H1 (cell line): ENCODE measurements around the gene SHISA6. TPM values are rescaled to one million over a fixed set of nuclear protein-coding genes. Genes with fewer than 3 reads are reported as not detected.

ENCODE experiments used
- CTCF ChIA-PET: fragments of 300-600 bp; sonication (Branson Sonifier 250); formaldehyde crosslinking; loops from one replicate; lab custom pipeline; 2021; ENCODE audit not compliant: partially characterized antibody; lab: Charles Lee
- POLR2A ChIA-PET: fragments of 300-600 bp; sonication (Branson Sonifier 250); formaldehyde crosslinking; loops from one replicate; lab custom pipeline; 2021; ENCODE audit warnings: inconsistent platforms; ENCODE audit not compliant: partially characterized antibody; lab: Charles Lee
- DNase-seq, 2 experiments: peaks; one replicate each; pipeline versions ENCODE4 v3.0.0 to v3.0.0-alpha.2; 2010 to 2022; ENCODE audit warnings: low spot score in 2 of 2, low read depth in 1 of 2, mixed read lengths in 1 of 2
- FAIRE-seq: peaks from 2 replicates; lab custom pipeline; 2011; peaks lifted over from hg19 to GRCh38; lab: Jason Lieb, UNC
- H2AFZ ChIP-seq: 2 replicates; pipeline ENCODE4 v1.8.1; 2012; ENCODE audit warnings: low read length, inconsistent platforms
- H2AK5ac ChIP-seq: 2 replicates; pipeline ENCODE4 v1.6.1; 2013; ENCODE audit warnings: low read depth, low read length
- H2BK120ac ChIP-seq: replicated peaks from 2 replicates; pipeline ENCODE3; 2013; ENCODE audit warnings: low read depth, low read length, inconsistent platforms
- H2BK12ac ChIP-seq: 2 replicates; pipeline ENCODE4 v1.6.1; 2013; ENCODE audit warnings: low read depth, low read length
- H2BK15ac ChIP-seq: 2 replicates; pipeline ENCODE4 v1.6.1; 2013; ENCODE audit warnings: low read length
- H2BK20ac ChIP-seq: 2 replicates; pipeline ENCODE4 v1.6.1; 2013; ENCODE audit warnings: low read length
- H2BK5ac ChIP-seq: 2 replicates; pipeline ENCODE4 v1.6.1; 2013; ENCODE audit warnings: low read depth, low read length
- H3K14ac ChIP-seq: 2 replicates; pipeline ENCODE4 v1.6.1; 2013; ENCODE audit warnings: inconsistent platforms; ENCODE audit not compliant: insufficient read length
- H3K18ac ChIP-seq: 2 replicates; pipeline ENCODE4 v1.6.1; 2013; ENCODE audit warnings: low read length; ENCODE audit errors: extremely low read depth
- H3K23ac ChIP-seq: 2 replicates; pipeline ENCODE4 v1.6.1; 2013; ENCODE audit warnings: inconsistent platforms; ENCODE audit not compliant: insufficient read length
- H3K23me2 ChIP-seq: 2 replicates; pipeline ENCODE4 v1.6.1; 2013; ENCODE audit warnings: low read depth, low read length
- H3K27ac ChIP-seq: 2 replicates; pipeline ENCODE4 v1.6.1; 2011; ENCODE audit warnings: low read depth, low read length, inconsistent platforms
- H3K27me3 ChIP-seq, 4 experiments: replicated peaks in 1 of 4; 1 replicate in 1 of 4; 2 replicates in 3 of 4; pipeline versions ENCODE4 v1.6.1 to v1.8.1; 2011 to 2013; ENCODE audit warnings: low read length in 3 of 4, mild to moderate bottlenecking in 3 of 4, inconsistent platforms in 2 of 4, mixed read lengths in 2 of 4, moderate library complexity in 1 of 4; ENCODE audit not compliant: control insufficient read depth in 3 of 4, insufficient read depth in 3 of 4; ENCODE audit errors: extremely low read depth in 1 of 4
- H3K36me3 ChIP-seq, 4 experiments: 2 replicates each; pipeline versions ENCODE4 v1.6.1 to v1.8.1; 2011 to 2013; ENCODE audit warnings: mild to moderate bottlenecking in 4 of 4, low read length in 3 of 4, moderate library complexity in 2 of 4, control low read depth in 1 of 4, inconsistent platforms in 1 of 4; ENCODE audit not compliant: insufficient read depth in 4 of 4, control insufficient read depth in 2 of 4
- H3K4ac ChIP-seq: replicated peaks from 2 replicates; pipeline ENCODE3; 2013; ENCODE audit warnings: low read length, low read depth, mixed read lengths, inconsistent platforms; ENCODE audit not compliant: insufficient read length
- H3K4me1 ChIP-seq, 4 experiments: replicated peaks in 1 of 4; 1 replicate in 1 of 4; 2 replicates in 3 of 4; pipeline versions ENCODE4 v1.6.1 to v1.8.1; 2011 to 2013; ENCODE audit warnings: low read length in 3 of 4, inconsistent platforms in 2 of 4, mixed read lengths in 1 of 4; ENCODE audit not compliant: insufficient read depth in 4 of 4, control insufficient read depth in 3 of 4
- H3K4me2 ChIP-seq, 2 experiments: 2 replicates each; pipeline versions ENCODE4 v1.6.1 to v1.8.1; 2011 to 2013; ENCODE audit warnings: low read depth in 2 of 2, low read length in 2 of 2, control low read depth in 1 of 2, inconsistent platforms in 1 of 2, mild to moderate bottlenecking in 1 of 2; ENCODE audit not compliant: insufficient read depth in 1 of 2
- H3K4me3 ChIP-seq, 4 experiments: fragments of 200-600, 300-600 bp in 1 of 4; sonication (generic), shearing (Covaris generic), sonication (Bioruptor Twin) in 1 of 4; 2 replicates each; pipeline versions ENCODE4 v1.5.1 to v1.8.1; 2011 to 2016; ENCODE audit warnings: low read length in 4 of 4, low read depth in 3 of 4, control low read depth in 2 of 4, inconsistent platforms in 2 of 4, mild to moderate bottlenecking in 2 of 4, mixed read lengths in 1 of 4, moderate library complexity in 1 of 4; ENCODE audit not compliant: insufficient read depth in 2 of 4; ENCODE audit errors: extremely low read depth in 1 of 4
- H3K56ac ChIP-seq: replicated peaks from 2 replicates; pipeline ENCODE3; 2013; ENCODE audit warnings: low read depth, mild to moderate bottlenecking, mixed read lengths, low read length, inconsistent platforms; ENCODE audit not compliant: insufficient read length
- H3K79me1 ChIP-seq: 2 replicates; pipeline ENCODE4 v1.6.1; 2013; ENCODE audit warnings: low read depth, low read length, control low read depth
- H3K79me2 ChIP-seq, 2 experiments: 2 replicates each; pipeline versions ENCODE4 v1.6.1 to v1.8.1; 2012 to 2013; ENCODE audit warnings: low read length in 2 of 2, mild to moderate bottlenecking in 2 of 2, inconsistent platforms in 1 of 2; ENCODE audit not compliant: insufficient read depth in 2 of 2, control insufficient read depth in 1 of 2
- H3K9ac ChIP-seq, 4 experiments: replicated peaks in 1 of 4; 1 replicate in 1 of 4; 2 replicates in 3 of 4; pipeline versions ENCODE4 v1.6.1 to v1.8.1; 2011 to 2013; ENCODE audit warnings: low read depth in 3 of 4, low read length in 3 of 4, control low read depth in 2 of 4, mild to moderate bottlenecking in 2 of 4, moderate library complexity in 2 of 4, inconsistent platforms in 1 of 4; ENCODE audit errors: extremely low read depth in 1 of 4
- H3K9me3 ChIP-seq, 2 experiments: 2 replicates each; pipeline versions ENCODE4 v1.6.1 to v1.8.1; 2012 to 2013; ENCODE audit warnings: mild to moderate bottlenecking in 2 of 2, moderate library complexity in 2 of 2, control low read depth in 1 of 2, inconsistent platforms in 1 of 2, low read depth in 1 of 2, low read length in 1 of 2, mixed read lengths in 1 of 2; ENCODE audit not compliant: insufficient read depth in 2 of 2
- H4K20me1 ChIP-seq, 2 experiments: replicated peaks in 1 of 2; 2 replicates each; pipeline versions ENCODE3 to v1.8.1; 2011 to 2013; ENCODE audit warnings: inconsistent platforms in 2 of 2, low read length in 2 of 2, mild to moderate bottlenecking in 1 of 2; ENCODE audit not compliant: insufficient read depth in 2 of 2, control insufficient read depth in 1 of 2
- H4K5ac ChIP-seq: 2 replicates; pipeline ENCODE4 v1.6.1; 2013; ENCODE audit warnings: low read length, low read depth, mixed read lengths, inconsistent platforms; ENCODE audit not compliant: insufficient read length
- H4K8ac ChIP-seq: 2 replicates; pipeline ENCODE4 v1.8.0; 2013; ENCODE audit warnings: mild to moderate bottlenecking, moderate library complexity, low read length, inconsistent platforms; ENCODE audit not compliant: insufficient read depth; ENCODE audit errors: extremely low read depth
- H4K91ac ChIP-seq: replicated peaks from 2 replicates; pipeline ENCODE3; 2013; ENCODE audit warnings: low read length, mixed read lengths, inconsistent platforms; ENCODE audit not compliant: insufficient read length
- EZH2 ChIP-seq: fragments of 200-600 bp; sonication (generic); IDR thresholded peaks from 2 replicates; pipeline ENCODE4 v1.7.1; 2012; ENCODE audit warnings: low read depth, mild to moderate bottlenecking, moderate library complexity, low read length, inconsistent platforms; ENCODE audit not compliant: severe bottlenecking
- KDM4A ChIP-seq: IDR thresholded peaks from one replicate; pipeline ENCODE4 v1.7.1; 2012; ENCODE audit warnings: low read depth, mild to moderate bottlenecking, moderate library complexity, low read length, inconsistent platforms; ENCODE audit not compliant: severe bottlenecking
- WGBS, 2 experiments: shearing (Covaris generic) in 1 of 2; methylation state at CpG; one replicate each; pipeline versions ENCODE4 v1.1.6 to v1.1.7; 2013 to 2015; ENCODE audit warnings: low lambda C conversion rate in 2 of 2, mixed read lengths in 2 of 2, inconsistent platforms in 1 of 2, low coverage in 1 of 2, missing lambda C conversion rate in 1 of 2; ENCODE audit not compliant: insufficient replicate concordance in 2 of 2, insufficient coverage in 1 of 2, insufficient read length in 1 of 2; ENCODE audit errors: extremely low coverage in 1 of 2, missing lambda C conversion rate in 1 of 2; 5-methylcytosine and 5-hydroxymethylcytosine counted together
- polyA plus RNA-seq, 7 experiments: library from polyadenylated mRNA; depleted of rRNA in 3 of 7; stranded (reverse) in 5 of 7; unstranded in 2 of 7; fragments of >200 nt in 5 of 7; fragments of 200-250 nt in 2 of 7; gene quantifications; 1 replicate in 5 of 7; 2 replicates in 1 of 7; 4 replicates in 1 of 7; pipeline versions ENCODE4 v1.2.1 to v1.2.3, GENCODE V29; 2011 to 2013; ENCODE audit warnings: missing spikeins in 2 of 7, mixed read lengths in 2 of 7
- total RNA-seq: library from RNA; stranded (reverse); fragmentation: NEBNext Ultra II Directional; extraction: Animal tissue kit (Norgen Biotek cat#: 25700); gene quantifications from 2 replicates; pipeline ENCODE4 v1.2.1, GENCODE V29; 2021

SHISA6 gene
- total and polyA plus RNA-seq, 2 of the 8 experiments (the other 6 are each of a cell fraction or from before 2014, with no cell fraction given) = 2.9 to 4.8 TPM

DNA sequence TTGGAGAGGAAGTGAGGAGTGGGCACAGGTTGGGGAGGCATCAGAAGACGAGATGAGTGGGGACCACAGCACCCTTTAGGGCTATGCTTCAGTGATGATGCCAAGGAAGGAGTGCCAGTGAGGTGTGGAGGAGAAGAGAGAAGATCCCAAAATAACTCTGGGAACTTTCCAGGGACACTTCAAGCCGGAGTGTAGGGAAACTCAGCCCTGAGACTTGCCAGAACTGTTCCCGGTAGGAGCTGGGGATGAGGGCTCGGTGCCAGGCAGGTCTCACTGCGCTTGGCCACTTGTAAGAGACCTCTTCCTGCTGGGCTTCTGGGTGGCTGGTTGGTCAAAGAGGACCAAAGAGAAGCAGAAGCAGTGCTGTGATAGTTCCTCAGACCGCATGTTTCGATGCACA, 63.6 kb downstream of the SHISA6 start:
- Histone ChIP-seq H2BK12ac (no peak overlapping the region), H2BK20ac (no peak overlapping the region), H3K4me3 (no peak overlapping the region), H3K79me2 (no peaks in the 10 kb centered on the region), H4K5ac (no peak overlapping the region), H2AFZ (no peak overlapping the region), H4K91ac (no peak overlapping the region), H3K27me3 (no peaks in the 10 kb centered on the region), H3K36me3 (peaks cover 0 to 2% (median 0%) of the 10 kb centered on the region in 4 experiments; a peak in 1 of 8 replicates), H3K56ac (no peak overlapping the region), H3K18ac (no peak overlapping the region), H2BK5ac (no peak overlapping the region), H3K23me2 (peaks cover 4% of the 10 kb centered on the region; the same call in 1 of the 2 replicates), H3K14ac (no peak overlapping the region), H3K4me1 (peaks cover 2 to 8% (median 4%) of the 10 kb centered on the region in 4 experiments; a peak in 4 of 7 replicates), H2AK5ac (no peak overlapping the region), H3K4ac (no peak overlapping the region), H3K79me1 (no peaks in the 10 kb centered on the region), H3K9me3 (0 out of 4 replicates have a peak, but pooled peaks cover 0 to 4% of the 10 kb centered on the region in 2 experiments), H4K20me1 (peaks cover 0 to 2% of the 10 kb centered on the region in 2 experiments), H3K9ac (no peak overlapping the region), H4K8ac (no peak overlapping the region), H2BK120ac (no peak overlapping the region), H2BK15ac (no peak overlapping the region), H3K23ac (no peak overlapping the region), H3K27ac (no peak overlapping the region), H3K4me2 (no peak overlapping the region)
- ChIA-PET CTCF (interaction anchor here (0.9 to 1.7 kb wide), 4 partner anchors 8 to 65 kb away, joined by 3 to 5 read pairs (median 4); no protein-coding TSS in a partner anchor), POLR2A (interaction anchor here (1.2 kb wide), 1 partner anchor 27 kb away, joined by 4 read pairs; no protein-coding TSS in a partner anchor)
- FAIRE-seq = no peak
- WGBS, 2 experiments = 91% methylated on average over 7 of the region's 7 CpGs; no CpG with 5 or more reads in 1 of the 2 experiments
- no peak for DNase-seq
- TF ChIP-seq KDM4A (no peak), EZH2 (no peak)
